T-helper 17 cell (primary cell): Measurements from ENCODE around the gene NDUFB3. TPM values are rescaled to one million over a fixed set of nuclear protein-coding genes. Genes with fewer than 3 reads are reported as not detected.
"Not testable (repeated sequence)": the region's sequence is repeated elsewhere in the genome, so short reads cannot be mapped to it uniquely, and the experiment has no call there.

Experiments used
- ATAC-seq: fragments of 150-1000 bp; cut with Tn5 transposase; 2 replicates; pipeline ENCODE4 v1.10.0; 2021; ENCODE audit warnings: mild to moderate bottlenecking, moderate library complexity
- DNase-seq, 3 donors: peaks; one replicate each; pipeline versions ENCODE4 v3.0.0 to v3.0.0-alpha.2; 2020 to 2021
- H3K9me3 ChIP-seq: one replicate; pipeline ENCODE4 v1.7.0; 2013; ENCODE audit warnings: low read length, mild to moderate bottlenecking; ENCODE audit not compliant: control insufficient read depth, poor library complexity, severe bottlenecking
- H3K27ac Mint-ChIP-seq: one replicate; pipeline ENCODE4 v1.8.0; 2022; ENCODE audit warnings: mild to moderate bottlenecking, moderate library complexity, mixed read lengths
- H3K27me3 Mint-ChIP-seq: one replicate; pipeline ENCODE4 v1.8.0; 2022; ENCODE audit warnings: mixed read lengths
- H3K36me3 Mint-ChIP-seq: one replicate; pipeline ENCODE4 v1.8.0; 2022; ENCODE audit warnings: low read depth, mixed read lengths
- H3K4me1 Mint-ChIP-seq: one replicate; pipeline ENCODE4 v1.8.0; 2022; ENCODE audit warnings: mild to moderate bottlenecking, mixed read lengths
- H3K4me3 Mint-ChIP-seq: one replicate; pipeline ENCODE4 v1.8.0; 2022; ENCODE audit warnings: mild to moderate bottlenecking, moderate library complexity, mixed read lengths
- total RNA-seq, 4 donors: library from RNA in 2 of 4; stranded (reverse) in 2 of 4; gene quantifications; one replicate each; pipeline ENCODE4 v1.2.3 and lab custom pipeline; 2022 to 2026

NDUFB3 gene
- total RNA-seq (10 to 100 TPM; 23.7 to 33.8 TPM), total RNA-seq (lab: John Stamatoyannopoulos, UW) (9.1 to 44.3 reads per million in 2 donors)

DNA sequence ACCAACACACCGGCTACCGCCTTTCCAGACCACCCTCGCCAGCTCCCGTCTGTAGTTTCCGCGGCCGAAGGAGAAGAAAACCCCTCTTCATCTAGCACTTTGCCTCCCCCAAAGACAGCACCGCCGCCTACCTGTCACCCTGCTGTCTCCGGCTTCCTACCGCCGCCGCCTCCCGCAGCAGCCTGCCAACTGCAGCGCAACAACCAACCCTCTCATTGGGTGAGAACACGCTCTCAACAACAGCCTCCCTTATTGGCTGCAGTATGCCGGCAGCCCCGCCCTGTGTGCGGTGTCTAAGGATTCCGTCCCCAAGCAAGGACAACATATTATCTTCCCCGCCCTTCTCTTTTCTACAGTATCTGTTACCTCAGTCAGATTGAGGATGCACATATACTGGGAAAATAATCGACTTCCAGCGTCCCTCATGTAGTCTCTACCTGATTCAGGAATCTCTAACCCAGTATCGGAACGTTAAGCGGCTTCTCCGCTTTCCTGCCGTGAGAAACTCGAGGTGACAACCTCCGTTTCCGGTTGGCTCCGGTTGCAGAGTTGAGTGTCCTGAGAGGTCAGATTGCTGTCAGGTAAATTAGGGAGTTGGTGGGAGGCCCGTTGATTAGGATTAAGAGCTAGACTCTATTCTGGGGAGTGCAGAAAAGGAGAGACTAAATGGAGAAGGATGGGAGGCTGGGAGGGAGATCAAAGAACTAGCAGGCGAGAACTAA is at the start of gene NDUFB3, which contains the start of gene HYCC2:
Gene NDUFB3, plus strand, starts transcription at position 523 of the 722 bp plus-strand sequence. CDS start 6,882 bp downstream, outside the sequence.
Gene HYCC2, minus strand, starts transcription at position 193 of the 722 bp plus-strand sequence. CDS start 47,662 bp downstream, outside the sequence.
- Mint-ChIP-seq H3K4me1 (peaks cover 40% of the 10 kb centered on the region), H3K4me3 (peak within 1 kb of the TSS; percentile 100), H3K27me3 (no peaks in the 10 kb centered on the region), H3K36me3 (peaks cover 6% of the 10 kb centered on the region), H3K27ac (peak within 1 kb of the TSS; percentile 99)
- ATAC-seq (peak; percentile 94), DNase-seq (peak; percentile 84 to 89 (median 87))
- H3K9me3 ChIP-seq: no peaks in the 10 kb centered on the region

DNA sequence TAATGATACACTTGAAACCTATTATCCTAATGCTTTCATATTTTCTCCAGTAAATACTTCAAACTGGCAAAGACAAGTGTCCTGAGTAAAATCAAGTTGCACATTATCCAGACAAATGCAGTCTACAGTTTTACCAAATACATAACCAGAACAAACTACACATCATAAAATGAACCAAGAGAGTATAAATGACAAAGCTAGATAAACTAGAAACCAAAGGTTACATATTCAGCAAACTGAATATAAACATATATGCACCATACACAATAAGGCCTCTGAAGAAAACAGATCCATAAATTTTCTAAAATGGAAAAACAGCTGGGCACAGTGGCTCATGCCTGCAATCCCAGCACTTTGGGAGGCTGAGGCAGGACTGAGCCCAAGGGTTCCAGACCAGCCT is 47.3 kb upstream of the NDUFB3 start:
- Mint-ChIP-seq H3K27ac (peak overlapping the region; percentile 32), H3K4me3 (no peak overlapping the region), H3K4me1 (peaks cover 38% of the 10 kb centered on the region), H3K27me3 (no peaks in the 10 kb centered on the region), H3K36me3 (peaks cover 18% of the 10 kb centered on the region)
- ATAC-seq (no peak), DNase-seq (no peak)
- no peaks in the 10 kb centered on the region for H3K9me3 ChIP-seq

GRCh38 chr2:201034355-201034754 is 37.4 kb upstream of the NDUFB3 start:
- H3K36me3 Mint-ChIP-seq, DNase-seq, H3K27me3 Mint-ChIP-seq, H3K27ac Mint-ChIP-seq, ATAC-seq, H3K4me3 Mint-ChIP-seq, H3K4me1 Mint-ChIP-seq, H3K9me3 ChIP-seq: not testable (repeated sequence)

GRCh38 chr2:201038361-201038760 is 33.4 kb upstream of the NDUFB3 start:
- H3K36me3 Mint-ChIP-seq, H3K27ac Mint-ChIP-seq, H3K4me1 Mint-ChIP-seq, DNase-seq, ATAC-seq, H3K4me3 Mint-ChIP-seq, H3K9me3 ChIP-seq, H3K27me3 Mint-ChIP-seq: not testable (repeated sequence)

DNA sequence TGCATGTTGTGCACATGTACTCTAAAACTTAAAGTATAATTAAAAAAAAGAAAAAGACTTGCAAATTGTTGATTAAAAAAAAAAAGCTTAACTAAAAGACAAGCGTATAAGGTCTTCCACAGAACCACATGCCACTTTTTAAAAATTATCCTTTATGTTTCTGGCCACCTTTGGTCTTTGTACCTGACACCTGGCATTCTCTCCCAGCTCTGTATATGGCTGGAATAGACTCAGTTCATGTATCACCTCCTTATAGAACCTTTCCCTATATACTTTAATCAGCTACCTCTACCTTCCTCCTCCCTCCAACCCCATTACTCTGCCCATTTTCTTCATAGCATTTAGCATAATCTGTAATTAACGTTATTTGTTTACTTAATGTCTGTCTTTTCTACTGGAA is 32.9 kb upstream of the NDUFB3 start:
- no peaks in the 10 kb centered on the region for H3K9me3 ChIP-seq
- DNase-seq (no peak), ATAC-seq (no peak)
- H3K36me3 Mint-ChIP-seq: peaks cover 2% of the 10 kb centered on the region
- no peak overlapping the region for H3K27ac Mint-ChIP-seq
- H3K4me3 Mint-ChIP-seq: no peak overlapping the region
- peaks cover 7% of the 10 kb centered on the region for H3K4me1 Mint-ChIP-seq
- no peaks in the 10 kb centered on the region for H3K27me3 Mint-ChIP-seq

- peaks cover 9% of the 10 kb centered on the region for H3K4me1 Mint-ChIP-seq
- H3K36me3 Mint-ChIP-seq: no peaks in the 10 kb centered on the region
- no peak overlapping the region for H3K27ac Mint-ChIP-seq
- H3K27me3 Mint-ChIP-seq: no peaks in the 10 kb centered on the region
- DNase-seq (no peak), ATAC-seq (no peak)
- no peak overlapping the region for H3K4me3 Mint-ChIP-seq
- H3K9me3 ChIP-seq: no peaks in the 10 kb centered on the region
Measured at GRCh38 chr2:201040867-201041628, 30.8 kb upstream of the NDUFB3 start.

GRCh38 chr2:201042451-201042850 is 29.4 kb upstream of the NDUFB3 start:
- not testable (repeated sequence) for H3K36me3 Mint-ChIP-seq

DNA sequence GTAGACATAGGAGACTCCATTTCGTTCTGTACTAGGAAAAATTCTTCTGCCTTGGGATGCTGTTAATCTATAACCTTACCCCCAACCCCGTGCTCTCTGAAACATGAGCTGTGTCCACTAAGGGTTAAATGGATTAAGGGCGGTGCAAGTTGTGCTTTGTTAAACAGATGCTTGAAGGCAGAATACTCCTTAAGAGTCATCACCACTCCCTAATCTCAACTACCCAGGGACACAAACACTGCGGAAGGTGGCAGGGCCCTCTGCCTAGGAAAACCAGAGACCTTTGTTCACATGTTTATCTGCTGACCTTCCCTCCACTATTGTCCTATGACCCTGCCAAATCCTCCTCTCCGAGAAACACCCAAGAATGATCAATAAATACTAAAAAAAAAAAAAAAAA is 28.8 kb upstream of the NDUFB3 start:
- not testable (repeated sequence) for H3K27ac Mint-ChIP-seq, ATAC-seq, H3K27me3 Mint-ChIP-seq, H3K4me3 Mint-ChIP-seq, H3K9me3 ChIP-seq, H3K4me1 Mint-ChIP-seq, DNase-seq, H3K36me3 Mint-ChIP-seq

More at GRCh38 chr2:201042451-201042850, 29.4 kb upstream of the NDUFB3 start:
- not testable (repeated sequence) for DNase-seq, H3K27ac Mint-ChIP-seq, H3K4me3 Mint-ChIP-seq, H3K9me3 ChIP-seq, H3K4me1 Mint-ChIP-seq, ATAC-seq, H3K27me3 Mint-ChIP-seq

DNA sequence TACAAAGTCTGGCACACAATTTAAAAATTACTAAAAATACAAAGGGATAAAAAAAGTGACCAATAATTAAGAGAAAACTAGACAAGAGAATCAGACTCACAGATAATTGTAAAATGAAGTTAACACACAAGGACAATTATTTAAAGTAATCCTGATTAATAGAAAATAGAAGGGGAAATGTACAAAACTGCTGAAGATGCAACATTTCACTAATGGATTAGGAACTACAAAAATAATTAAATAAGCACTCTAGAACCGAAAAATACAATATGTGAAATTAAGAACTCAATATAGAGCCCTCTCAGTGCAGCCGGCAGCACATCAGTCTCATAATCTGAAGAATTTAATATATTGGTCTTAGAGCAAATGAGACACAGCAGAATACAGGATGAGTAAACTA is 24.9 kb upstream of the NDUFB3 start:
- H3K9me3 ChIP-seq: no peaks in the 10 kb centered on the region
- DNase-seq (no peak), ATAC-seq (no peak)
- Mint-ChIP-seq H3K4me1 (peaks cover 8% of the 10 kb centered on the region), H3K4me3 (no peak overlapping the region), H3K27ac (no peak overlapping the region), H3K36me3 (peaks cover 2% of the 10 kb centered on the region), H3K27me3 (no peaks in the 10 kb centered on the region)

DNA sequence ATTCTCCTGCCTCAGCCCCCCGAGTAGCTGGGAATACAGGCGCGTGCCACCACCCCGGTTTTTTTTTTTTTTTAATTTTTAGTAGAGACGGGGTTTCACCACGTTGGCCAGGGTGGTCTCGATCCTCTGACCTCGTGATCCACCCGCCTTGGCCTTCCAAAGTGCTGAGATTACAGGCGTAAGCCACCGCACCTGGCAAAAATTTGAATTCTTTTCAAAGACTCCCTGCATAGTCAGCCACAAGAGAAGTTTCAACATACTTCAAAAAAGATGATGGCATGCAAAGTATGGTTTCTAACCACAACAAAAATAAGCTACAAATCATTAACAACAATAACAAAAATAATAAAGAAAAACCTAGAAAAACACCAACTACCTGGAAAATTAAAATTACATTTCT is 22.3 kb upstream of the NDUFB3 start:
- DNase-seq: no peak
- Mint-ChIP-seq H3K4me3 (no peak overlapping the region), H3K4me1 (peaks cover 14% of the 10 kb centered on the region), H3K27me3 (no peaks in the 10 kb centered on the region), H3K36me3 (peaks cover 2% of the 10 kb centered on the region), H3K27ac (no peak overlapping the region)
- ATAC-seq: no peak
- no peaks in the 10 kb centered on the region for H3K9me3 ChIP-seq

GRCh38 chr2:201057087-201057521 is 14.7 kb upstream of the NDUFB3 start:
- no peaks in the 10 kb centered on the region for H3K27me3 Mint-ChIP-seq
- H3K27ac Mint-ChIP-seq: no peak overlapping the region
- no peak overlapping the region for H3K4me3 Mint-ChIP-seq
- no peaks in the 10 kb centered on the region for H3K36me3 Mint-ChIP-seq
- H3K4me1 Mint-ChIP-seq: peaks cover 37% of the 10 kb centered on the region
- H3K9me3 ChIP-seq: no peaks in the 10 kb centered on the region
- no peak for DNase-seq
- ATAC-seq: no peak

- no peaks in the 10 kb centered on the region for H3K36me3 Mint-ChIP-seq
- ATAC-seq (no peak), DNase-seq (no peak)
- no peaks in the 10 kb centered on the region for H3K9me3 ChIP-seq
- peaks cover 31% of the 10 kb centered on the region for H3K4me1 Mint-ChIP-seq
- H3K4me3 Mint-ChIP-seq: no peak overlapping the region
- peak overlapping the region; percentile 59 for H3K27ac Mint-ChIP-seq
- no peaks in the 10 kb centered on the region for H3K27me3 Mint-ChIP-seq
Measured at GRCh38 chr2:201057715-201058248, 14.0 kb upstream of the NDUFB3 start.

GRCh38 chr2:201058914-201059313 is 12.9 kb upstream of the NDUFB3 start:
- Mint-ChIP-seq H3K27me3 (no peaks in the 10 kb centered on the region), H3K27ac (peak overlapping the region; percentile 60), H3K36me3 (peaks cover 5% of the 10 kb centered on the region), H3K4me1 (peaks cover 41% of the 10 kb centered on the region), H3K4me3 (no peak overlapping the region)
- ATAC-seq (no peak), DNase-seq (no peak)
- H3K9me3 ChIP-seq: no peaks in the 10 kb centered on the region
